WTC11 (cell line): ENCODE results near the gene MOGAT1. TPM values are rescaled to one million over a fixed set of nuclear protein-coding genes. Genes with fewer than 3 reads are reported as not detected.

Experiments used
- ATAC-seq: fragments of 200-7000 bp; cut with Tn5 transposase; 2 replicates; pipeline ENCODE4 v1.10.0; 2021; ENCODE audit warnings: mild to moderate bottlenecking, moderate library complexity
- CTCF ChIA-PET: fragments of 300-600 bp; sonication (Branson Sonifier 250); formaldehyde crosslinking; loops from one replicate; lab custom pipeline; 2021; ENCODE audit warnings: antibody characterized with exemption; lab: Charles Lee
- POLR2A ChIA-PET: fragments of 350-600 bp; sonication (Branson Sonifier 250); formaldehyde crosslinking; loops from one replicate; lab custom pipeline; 2021; ENCODE audit warnings: antibody characterized with exemption; lab: Charles Lee
- DNase-seq: peaks from one replicate; pipeline ENCODE4 v3.0.0; 2021; ENCODE audit warnings: low spot score
- H3K27ac Mint-ChIP-seq: 2 replicates; pipeline ENCODE4 v1.8.0; 2021; ENCODE audit warnings: mixed read lengths
- H3K27me3 Mint-ChIP-seq: 2 replicates; pipeline ENCODE4 v1.8.0; 2021; ENCODE audit warnings: low read depth, mild to moderate bottlenecking, moderate library complexity, mixed read lengths
- H3K36me3 Mint-ChIP-seq: 2 replicates; pipeline ENCODE4 v1.8.0; 2021; ENCODE audit warnings: mixed read lengths
- H3K4me1 Mint-ChIP-seq: 2 replicates; pipeline ENCODE4 v1.8.0; 2022; ENCODE audit warnings: mixed read lengths
- H3K4me3 Mint-ChIP-seq: 2 replicates; pipeline ENCODE4 v1.8.0; 2021; ENCODE audit warnings: mild to moderate bottlenecking, moderate library complexity, mixed read lengths
- H3K9me3 Mint-ChIP-seq: 2 replicates; pipeline ENCODE4 v1.8.0; 2021; ENCODE audit warnings: mixed read lengths
- ATF1 ChIP-seq: sonication (generic); formaldehyde crosslinking; IDR thresholded peaks from 2 replicates; pipeline ENCODE4 v1.8.1; 2023; ENCODE audit warnings: mild to moderate bottlenecking, moderate library complexity, missing genetic modification reagents
- ATF3 ChIP-seq: sonication (generic); formaldehyde crosslinking; conservative IDR thresholded peaks from 2 replicates; pipeline ENCODE4 v1.8.1; 2022; ENCODE audit warnings: mild to moderate bottlenecking, missing genetic modification reagents
- EMX1 ChIP-seq: fragments of 250-450 bp; sonication (Bioruptor Pico); IDR thresholded peaks from 2 replicates; pipeline ENCODE4 v1.8.0; 2021; ENCODE audit warnings: mild to moderate bottlenecking
- ERG ChIP-seq: fragments of 250-450 bp; sonication (Bioruptor Pico); IDR thresholded peaks from 2 replicates; pipeline ENCODE4 v1.8.0; 2021; ENCODE audit warnings: mild to moderate bottlenecking
- ESRRA ChIP-seq: sonication (generic); formaldehyde crosslinking; IDR thresholded peaks from 2 replicates; pipeline ENCODE4 v1.8.1; 2022; ENCODE audit warnings: mild to moderate bottlenecking, missing genetic modification reagents, borderline replicate concordance
- FOXJ3 ChIP-seq: sonication (generic); formaldehyde crosslinking; IDR thresholded peaks from 2 replicates; pipeline ENCODE4 v1.9.0; 2021; ENCODE audit warnings: missing genetic modification reagents, mild to moderate bottlenecking, borderline replicate concordance
- HMGA2 ChIP-seq: fragments of 250-450 bp; sonication (Bioruptor Pico); IDR thresholded peaks from 2 replicates; pipeline ENCODE4 v1.4.0; 2021; ENCODE audit warnings: mild to moderate bottlenecking, moderate library complexity
- MXD4 ChIP-seq: fragments of 250-450 bp; sonication (Bioruptor Pico); IDR thresholded peaks from 2 replicates; pipeline ENCODE4 v1.8.0; 2021; ENCODE audit warnings: mild to moderate bottlenecking, moderate library complexity, borderline replicate concordance
- NFE2L1 ChIP-seq: sonication (generic); formaldehyde crosslinking; IDR thresholded peaks from 2 replicates; pipeline ENCODE4 v1.8.1; 2023; ENCODE audit warnings: missing genetic modification reagents
- PRRX2 ChIP-seq: fragments of 250-450 bp; sonication (Bioruptor Pico); IDR thresholded peaks from 2 replicates; pipeline ENCODE4 v1.8.0; 2021; ENCODE audit warnings: mild to moderate bottlenecking
- ZNF232 ChIP-seq: sonication (generic); formaldehyde crosslinking; IDR thresholded peaks from 2 replicates; pipeline ENCODE4 v1.8.0; 2022; ENCODE audit warnings: mild to moderate bottlenecking, missing genetic modification reagents
- ZNF425 ChIP-seq: fragments of 250-450 bp; sonication (Bioruptor Pico); conservative IDR thresholded peaks from 2 replicates; pipeline ENCODE4 v1.9.0; 2021; ENCODE audit warnings: mild to moderate bottlenecking
- ZNF671 ChIP-seq: fragments of 250-450 bp; sonication (Bioruptor Pico); IDR thresholded peaks from 2 replicates; pipeline ENCODE4 v1.8.0; 2021; ENCODE audit warnings: mild to moderate bottlenecking
- total RNA-seq: library from RNA; stranded (reverse); gene quantifications from 3 replicates; pipeline ENCODE4 v1.2.3, GENCODE V29; 2021
- TF ChIP-seq, protein P1 (sequence below): fragments of 250-450 bp; sonication (Bioruptor Pico); IDR thresholded peaks from 2 replicates; pipeline ENCODE4 v2.1.2; 2022; ENCODE audit warnings: mild to moderate bottlenecking, moderate library complexity
- TF ChIP-seq, protein P2 (sequence below): sonication (generic); formaldehyde crosslinking; conservative IDR thresholded peaks from 2 replicates; pipeline ENCODE4 v1.8.1; 2023; ENCODE audit warnings: mild to moderate bottlenecking, low read depth, missing genetic modification reagents, moderate library complexity

MOGAT1 gene
- total RNA-seq, 1 experiment from 2014 or later, result 0.72 TPM

- Mint-ChIP-seq H3K36me3 (peaks cover 28% of the 10 kb centered on the region), H3K27ac (no peak overlapping the region), H3K4me1 (no peaks in the 10 kb centered on the region)
- CTCF ChIA-PET, result interaction anchor here (1.3 kb wide), 1 partner anchor 32 kb away, joined by 3 read pairs; no protein-coding TSS in a partner anchor
- no peak for DNase-seq
- TF ChIP-seq ESRRA (CRISPR knock-in tag) (no peak), MXD4 (CRISPR knock-in tag) (no peak), NFE2L1 (CRISPR knock-in tag) (no peak), ZNF671 (no peak)
- TF ChIP-seq, protein P1, sequence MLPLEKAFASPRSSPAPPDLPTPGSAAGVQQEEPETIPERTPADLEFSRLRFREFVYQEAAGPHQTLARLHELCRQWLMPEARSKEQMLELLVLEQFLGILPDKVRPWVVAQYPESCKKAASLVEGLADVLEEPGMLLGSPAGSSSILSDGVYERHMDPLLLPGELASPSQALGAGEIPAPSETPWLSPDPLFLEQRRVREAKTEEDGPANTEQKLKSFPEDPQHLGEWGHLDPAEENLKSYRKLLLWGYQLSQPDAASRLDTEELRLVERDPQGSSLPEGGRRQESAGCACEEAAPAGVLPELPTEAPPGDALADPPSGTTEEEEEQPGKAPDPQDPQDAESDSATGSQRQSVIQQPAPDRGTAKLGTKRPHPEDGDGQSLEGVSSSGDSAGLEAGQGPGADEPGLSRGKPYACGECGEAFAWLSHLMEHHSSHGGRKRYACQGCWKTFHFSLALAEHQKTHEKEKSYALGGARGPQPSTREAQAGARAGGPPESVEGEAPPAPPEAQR (CRISPR knock-in tag), result no peak
- TF ChIP-seq, all 79 proteins: peak for 0
- ATAC-seq, result no peak
- no peak overlapping the region for H3K4me3 Mint-ChIP-seq
- peaks cover 3% of the 10 kb centered on the region; the same call in 1 of the 2 replicates for H3K27me3 Mint-ChIP-seq
- POLR2A ChIA-PET, result no interaction called here
- H3K9me3 Mint-ChIP-seq, result peaks cover 44% of the 10 kb centered on the region
These were observed 51.0 kb downstream of the MOGAT1 start for GRCh38 chr2:222722327-222722946.

DNA sequence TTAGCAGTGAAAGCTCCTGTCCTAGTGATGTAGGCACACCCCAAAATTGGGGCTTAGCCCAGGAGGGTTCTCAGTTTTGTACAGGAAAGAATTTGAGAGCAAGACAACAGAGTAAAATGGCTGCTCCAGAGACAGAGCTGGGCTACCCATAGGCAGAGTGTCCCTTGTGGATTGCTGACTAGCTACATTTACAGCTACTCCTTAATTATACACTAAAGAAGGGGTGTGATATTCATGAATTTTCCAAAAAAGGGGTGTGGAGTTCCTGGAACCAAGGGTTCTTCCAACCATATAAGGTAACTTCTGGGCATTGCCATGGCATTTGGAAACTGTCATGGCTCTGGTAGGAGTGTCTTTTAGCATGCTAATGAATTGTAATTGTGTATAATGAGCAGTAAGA is 52.8 kb downstream of the MOGAT1 start:
- Mint-ChIP-seq H3K4me1 (no peaks in the 10 kb centered on the region), H3K36me3 (peaks cover 26% of the 10 kb centered on the region), H3K9me3 (peaks cover 42% of the 10 kb centered on the region), H3K4me3 (no peak overlapping the region), H3K27ac (no peak overlapping the region)
- no peak for DNase-seq
- CTCF ChIA-PET, result no interaction called here
- POLR2A ChIA-PET, result no interaction called here
- ATAC-seq, result no peak
- TF ChIP-seq ERG (CRISPR knock-in tag) (no peak), ATF1 (CRISPR knock-in tag) (no peak), FOXJ3 (CRISPR knock-in tag) (no peak), PRRX2 (no peak), ATF3 (CRISPR knock-in tag) (no peak), ZNF425 (CRISPR knock-in tag) (no peak)
- TF ChIP-seq, protein P2, sequence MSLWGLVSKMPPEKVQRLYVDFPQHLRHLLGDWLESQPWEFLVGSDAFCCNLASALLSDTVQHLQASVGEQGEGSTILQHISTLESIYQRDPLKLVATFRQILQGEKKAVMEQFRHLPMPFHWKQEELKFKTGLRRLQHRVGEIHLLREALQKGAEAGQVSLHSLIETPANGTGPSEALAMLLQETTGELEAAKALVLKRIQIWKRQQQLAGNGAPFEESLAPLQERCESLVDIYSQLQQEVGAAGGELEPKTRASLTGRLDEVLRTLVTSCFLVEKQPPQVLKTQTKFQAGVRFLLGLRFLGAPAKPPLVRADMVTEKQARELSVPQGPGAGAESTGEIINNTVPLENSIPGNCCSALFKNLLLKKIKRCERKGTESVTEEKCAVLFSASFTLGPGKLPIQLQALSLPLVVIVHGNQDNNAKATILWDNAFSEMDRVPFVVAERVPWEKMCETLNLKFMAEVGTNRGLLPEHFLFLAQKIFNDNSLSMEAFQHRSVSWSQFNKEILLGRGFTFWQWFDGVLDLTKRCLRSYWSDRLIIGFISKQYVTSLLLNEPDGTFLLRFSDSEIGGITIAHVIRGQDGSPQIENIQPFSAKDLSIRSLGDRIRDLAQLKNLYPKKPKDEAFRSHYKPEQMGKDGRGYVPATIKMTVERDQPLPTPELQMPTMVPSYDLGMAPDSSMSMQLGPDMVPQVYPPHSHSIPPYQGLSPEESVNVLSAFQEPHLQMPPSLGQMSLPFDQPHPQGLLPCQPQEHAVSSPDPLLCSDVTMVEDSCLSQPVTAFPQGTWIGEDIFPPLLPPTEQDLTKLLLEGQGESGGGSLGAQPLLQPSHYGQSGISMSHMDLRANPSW (CRISPR knock-in tag), result no peak
- TF ChIP-seq, all 79 proteins: peak for 0
- peaks cover 3% of the 10 kb centered on the region; the same call in 1 of the 2 replicates for H3K27me3 Mint-ChIP-seq

GRCh38 chr2:222728621-222729020 is 57.2 kb downstream of the MOGAT1 start:
- Mint-ChIP-seq H3K36me3 (no peaks in the 10 kb centered on the region), H3K27me3 (peaks cover 2% of the 10 kb centered on the region; the same call in 1 of the 2 replicates), H3K4me1 (0 out of 2 replicates have a peak, but pooled peaks cover 8% of the 10 kb centered on the region), H3K27ac (no peak overlapping the region), H3K4me3 (no peak overlapping the region), H3K9me3 (peaks cover 7% of the 10 kb centered on the region)
- POLR2A ChIA-PET, result no interaction called here
- ATAC-seq, result no peak
- CTCF ChIA-PET, result no interaction called here
- TF ChIP-seq HMGA2 (CRISPR knock-in tag) (no peak), EMX1 (no peak), ZNF232 (CRISPR knock-in tag) (no peak)
- DNase-seq, result no peak
